Activated naive CD8-positive, alpha-beta T cell (primary cell): ENCODE results near the gene METTL1.
A peak's percentile ranks its signal among the peaks of the same experiment; 100 is the strongest.

ENCODE experiments used
- H3K27ac Mint-ChIP-seq: one replicate; pipeline ENCODE4 v1.8.0; 2021; ENCODE audit warnings: mixed read lengths
- H3K27me3 Mint-ChIP-seq: one replicate; pipeline ENCODE4 v1.8.0; 2021; ENCODE audit warnings: mixed read lengths
- H3K36me3 Mint-ChIP-seq: one replicate; pipeline ENCODE4 v1.8.0; 2021; ENCODE audit warnings: mixed read lengths
- H3K4me1 Mint-ChIP-seq: one replicate; pipeline ENCODE4 v1.8.0; 2021; ENCODE audit warnings: low read depth, mixed read lengths
- H3K4me3 Mint-ChIP-seq: one replicate; pipeline ENCODE4 v1.8.0; 2021; ENCODE audit warnings: mild to moderate bottlenecking, mixed read lengths
- H3K9me3 Mint-ChIP-seq: one replicate; pipeline ENCODE4 v1.8.0; 2021; ENCODE audit warnings: low read depth, mixed read lengths

The METTL1 gene

GRCh38 chr12:57808351-57808750, 36.4 kb upstream of the METTL1 start:
- Mint-ChIP-seq H3K4me1 (no peaks in the 10 kb centered on the region), H3K27me3 (no peaks in the 10 kb centered on the region), H3K9me3 (no peaks in the 10 kb centered on the region), H3K27ac (no peak overlapping the region), H3K36me3 (peaks cover 2% of the 10 kb centered on the region), H3K4me3 (no peak overlapping the region)

DNA sequence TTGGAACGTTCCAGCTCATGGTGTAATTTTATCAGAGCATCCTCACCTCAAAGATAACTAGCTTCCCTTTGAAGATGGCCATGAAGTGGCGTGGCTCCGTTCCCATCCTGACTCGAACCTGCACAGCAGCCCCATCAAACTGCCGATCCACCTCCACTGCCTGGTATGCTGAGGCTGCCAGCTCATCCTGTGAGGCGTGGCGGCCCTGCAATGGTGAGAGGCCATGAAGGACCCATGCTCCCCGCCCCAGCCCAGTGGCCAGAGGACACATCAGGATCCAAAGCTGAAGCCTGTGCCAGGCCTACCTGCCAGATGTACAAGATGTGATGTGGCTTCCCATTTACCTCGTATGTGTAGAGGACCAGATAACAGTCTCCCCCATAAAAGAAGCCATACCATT, 35.4 kb upstream of the METTL1 start:
- H3K4me3 Mint-ChIP-seq: no peak overlapping the region
- H3K27me3 Mint-ChIP-seq: no peaks in the 10 kb centered on the region
- no peak overlapping the region for H3K27ac Mint-ChIP-seq
- H3K36me3 Mint-ChIP-seq: peaks cover 4% of the 10 kb centered on the region
- H3K4me1 Mint-ChIP-seq: no peaks in the 10 kb centered on the region
- no peaks in the 10 kb centered on the region for H3K9me3 Mint-ChIP-seq

- H3K36me3 Mint-ChIP-seq: peaks cover 2% of the 10 kb centered on the region
- no peaks in the 10 kb centered on the region for H3K9me3 Mint-ChIP-seq
- no peak overlapping the region for H3K27ac Mint-ChIP-seq
- H3K4me3 Mint-ChIP-seq: no peak overlapping the region
- H3K27me3 Mint-ChIP-seq: no peaks in the 10 kb centered on the region
- H3K4me1 Mint-ChIP-seq: no peaks in the 10 kb centered on the region
Observed at GRCh38 chr12:57806677-57807076, 34.8 kb upstream of the METTL1 start.

- peaks cover 2% of the 10 kb centered on the region for H3K36me3 Mint-ChIP-seq
- no peaks in the 10 kb centered on the region for H3K4me1 Mint-ChIP-seq
- H3K27me3 Mint-ChIP-seq: no peaks in the 10 kb centered on the region
- no peak overlapping the region for H3K27ac Mint-ChIP-seq
- no peak overlapping the region for H3K4me3 Mint-ChIP-seq
- no peaks in the 10 kb centered on the region for H3K9me3 Mint-ChIP-seq
Observed at GRCh38 chr12:57803319-57803893, 31.5 kb upstream of the METTL1 start.

DNA sequence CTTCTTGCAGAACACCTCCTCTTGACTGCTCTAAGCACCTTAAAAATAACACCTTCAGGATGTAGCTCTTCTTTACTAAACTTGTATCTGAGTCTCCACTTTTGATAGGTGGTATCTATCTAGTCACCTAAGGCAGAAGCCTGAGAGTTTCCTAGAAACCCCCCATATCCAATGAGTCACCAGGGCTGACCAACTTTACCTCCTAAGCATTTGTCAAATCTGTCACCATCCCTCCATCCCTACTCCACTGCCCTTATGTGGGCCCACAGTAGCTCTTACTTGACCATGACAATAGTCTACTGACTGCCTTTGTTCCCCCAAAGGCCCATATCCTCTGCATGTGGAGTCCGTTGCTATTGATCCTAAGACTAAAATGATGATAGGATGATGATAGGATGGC, 30.7 kb upstream of the METTL1 start:
- peaks cover 3% of the 10 kb centered on the region for H3K36me3 Mint-ChIP-seq
- H3K4me3 Mint-ChIP-seq: no peak overlapping the region
- H3K27ac Mint-ChIP-seq: no peak overlapping the region

DNA sequence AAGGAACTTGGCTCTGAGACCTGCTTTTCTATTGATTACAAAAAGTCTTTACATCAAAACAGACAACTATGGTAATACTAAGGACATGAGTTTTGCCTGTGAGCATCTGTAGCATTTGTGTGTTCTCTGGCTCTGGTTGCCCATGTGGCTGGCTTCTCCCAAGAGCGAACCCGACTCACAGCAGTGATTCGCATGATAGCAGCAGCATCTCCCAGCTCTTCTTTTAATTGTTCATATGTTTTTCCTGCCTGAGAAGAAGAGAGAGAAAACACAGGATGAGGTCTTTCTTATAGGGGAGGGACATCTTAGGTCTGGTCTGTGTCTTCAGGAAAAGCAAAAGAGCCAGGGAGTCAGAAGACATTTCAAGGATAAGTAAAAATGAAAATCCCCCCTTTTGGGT, 29.1 kb upstream of the METTL1 start:
- Mint-ChIP-seq H3K4me3 (no peak overlapping the region), H3K36me3 (peaks cover 3% of the 10 kb centered on the region), H3K27ac (no peak overlapping the region), H3K9me3 (no peaks in the 10 kb centered on the region), H3K27me3 (no peaks in the 10 kb centered on the region), H3K4me1 (peaks cover 1% of the 10 kb centered on the region)

More for the DNA sequence above, 30.7 kb upstream of the METTL1 start:
- no peaks in the 10 kb centered on the region for H3K27me3 Mint-ChIP-seq
- H3K4me1 Mint-ChIP-seq: no peaks in the 10 kb centered on the region
- H3K9me3 Mint-ChIP-seq: no peaks in the 10 kb centered on the region

DNA sequence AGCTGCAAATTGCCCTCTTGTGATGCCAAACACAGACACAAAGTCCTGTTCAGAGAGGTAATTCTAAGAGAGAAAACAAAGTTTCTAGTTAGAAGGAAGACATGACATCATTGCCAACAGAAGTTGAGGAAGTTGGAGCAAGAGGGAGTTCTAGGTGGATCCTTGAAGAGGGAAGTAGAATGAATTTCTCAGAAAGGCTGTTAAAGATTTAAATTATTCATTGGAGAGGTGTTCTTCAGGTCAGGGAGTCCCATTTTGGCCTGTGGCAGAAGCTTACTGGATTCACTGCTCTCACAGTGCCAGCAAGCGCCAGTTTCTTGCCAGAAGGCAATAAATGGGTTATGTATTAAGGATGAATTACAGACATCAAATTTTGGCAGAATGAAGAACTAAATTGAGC, 26.0 kb upstream of the METTL1 start:
- Mint-ChIP-seq H3K27ac (no peak overlapping the region), H3K9me3 (no peaks in the 10 kb centered on the region), H3K36me3 (peaks cover 6% of the 10 kb centered on the region), H3K4me3 (no peak overlapping the region), H3K4me1 (peaks cover 11% of the 10 kb centered on the region), H3K27me3 (no peaks in the 10 kb centered on the region)

DNA sequence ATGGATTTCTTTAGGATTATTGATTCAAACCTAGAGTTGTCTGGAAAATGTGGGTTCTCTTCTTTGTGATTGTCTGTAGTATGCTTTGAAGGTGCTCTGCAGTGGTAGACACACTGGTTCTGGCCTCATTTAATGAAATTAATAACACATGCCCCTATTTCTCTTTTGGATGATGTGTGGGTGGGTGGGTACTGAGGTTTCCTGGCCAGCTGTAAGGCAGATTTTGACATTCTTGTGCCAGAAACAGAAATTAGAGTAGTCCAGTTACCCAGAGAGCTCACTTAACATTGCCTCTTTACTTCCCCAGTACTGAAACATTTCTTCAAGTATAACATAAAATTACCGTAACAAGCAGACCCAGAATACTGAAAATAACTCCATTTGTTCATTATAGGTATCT, 25.1 kb upstream of the METTL1 start:
- H3K9me3 Mint-ChIP-seq: no peaks in the 10 kb centered on the region
- peaks cover 11% of the 10 kb centered on the region for H3K4me1 Mint-ChIP-seq
- H3K27me3 Mint-ChIP-seq: no peaks in the 10 kb centered on the region
- peaks cover 5% of the 10 kb centered on the region for H3K36me3 Mint-ChIP-seq
- H3K27ac Mint-ChIP-seq: no peak overlapping the region
- no peak overlapping the region for H3K4me3 Mint-ChIP-seq

- Mint-ChIP-seq H3K4me1 (peaks cover 12% of the 10 kb centered on the region), H3K27ac (no peak overlapping the region), H3K9me3 (no peaks in the 10 kb centered on the region), H3K36me3 (peaks cover 5% of the 10 kb centered on the region), H3K4me3 (no peak overlapping the region), H3K27me3 (no peaks in the 10 kb centered on the region)
Observed at GRCh38 chr12:57795354-57795753, 23.4 kb upstream of the METTL1 start.

GRCh38 chr12:57793920-57794319, 22.0 kb upstream of the METTL1 start:
- peaks cover 5% of the 10 kb centered on the region for H3K36me3 Mint-ChIP-seq
- H3K4me3 Mint-ChIP-seq: no peak overlapping the region
- H3K4me1 Mint-ChIP-seq: peaks cover 12% of the 10 kb centered on the region
- H3K9me3 Mint-ChIP-seq: no peaks in the 10 kb centered on the region
- H3K27me3 Mint-ChIP-seq: no peaks in the 10 kb centered on the region
- H3K27ac Mint-ChIP-seq: peak overlapping the region; percentile 64

DNA sequence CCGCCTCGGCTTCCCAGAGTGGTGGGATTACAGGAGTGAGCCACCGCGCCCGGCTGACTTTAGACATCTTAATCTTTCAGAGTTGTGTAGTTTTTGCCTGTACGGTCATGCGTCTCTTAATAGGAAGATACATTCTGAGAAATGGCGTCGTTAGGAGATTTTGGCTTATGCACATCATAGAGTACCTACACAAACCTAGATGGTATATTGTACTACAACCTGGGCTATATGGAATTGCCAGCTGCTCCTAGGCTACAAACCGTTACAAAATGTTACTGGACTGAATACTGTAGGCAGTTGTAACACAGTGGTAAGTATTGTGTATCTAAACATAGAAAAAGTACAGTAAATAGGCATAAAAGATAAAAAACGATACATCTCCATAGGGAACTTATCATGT, 12.0 kb upstream of the METTL1 start:
- Mint-ChIP-seq H3K4me3 (peak overlapping the region; percentile 80), H3K27me3 (no peaks in the 10 kb centered on the region), H3K4me1 (peaks cover 40% of the 10 kb centered on the region), H3K9me3 (no peaks in the 10 kb centered on the region), H3K27ac (peak overlapping the region; percentile 72), H3K36me3 (peaks cover 2% of the 10 kb centered on the region)

- H3K4me1 Mint-ChIP-seq: peaks cover 38% of the 10 kb centered on the region
Observed at GRCh38 chr12:57783466-57783801, 11.5 kb upstream of the METTL1 start.

DNA sequence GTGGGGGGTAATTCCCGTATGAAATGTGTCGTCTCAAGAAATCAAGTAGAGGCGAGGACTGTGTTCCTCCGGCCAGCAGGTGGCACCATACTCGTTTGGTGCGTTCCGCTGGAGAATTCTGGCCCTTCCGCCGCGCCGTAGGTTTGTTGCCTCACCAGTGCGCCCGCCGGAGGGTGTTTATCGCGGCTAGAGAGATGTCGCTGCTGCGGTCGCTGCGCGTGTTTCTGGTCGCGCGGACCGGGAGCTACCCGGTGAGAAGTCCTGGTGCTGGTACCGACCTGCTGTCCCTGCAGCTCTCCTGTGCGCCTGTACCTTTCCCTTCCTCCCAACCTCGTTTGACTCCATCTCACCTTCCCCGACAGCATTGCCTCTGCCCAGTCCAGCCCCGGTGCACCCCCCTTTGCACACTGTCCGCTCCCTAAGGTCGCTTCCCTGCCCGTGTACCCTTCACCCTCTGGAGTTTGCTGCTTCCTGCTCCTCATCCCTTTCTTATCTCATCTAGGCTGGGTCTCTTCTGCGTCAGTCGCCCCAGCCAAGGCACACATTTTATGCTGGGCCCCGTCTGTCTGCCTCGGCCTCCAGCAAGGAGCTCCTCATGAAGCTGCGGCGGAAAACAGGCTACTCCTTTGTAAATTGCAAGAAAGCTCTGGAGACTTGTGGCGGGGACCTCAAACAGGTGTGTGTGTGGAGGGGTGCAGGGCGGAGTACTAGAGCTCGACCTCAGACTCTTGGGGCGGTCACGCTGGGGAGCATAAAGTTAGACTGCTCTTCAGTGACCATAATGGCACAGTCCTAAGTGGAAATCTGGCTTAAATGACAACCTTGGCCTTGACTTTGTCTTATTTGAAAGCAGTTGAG, 10.9 kb upstream of the METTL1 start, which contains the start of gene TSFM:
TSFM (plus strand) TSS at position 180 of the 858 bp plus-strand sequence; CDS start at position 195, 15 bp downstream.
- H3K27me3 Mint-ChIP-seq: no peaks in the 10 kb centered on the region
- peaks cover 38% of the 10 kb centered on the region for H3K4me1 Mint-ChIP-seq
- peak within 1 kb of the TSS; percentile 99 for H3K27ac Mint-ChIP-seq
- H3K9me3 Mint-ChIP-seq: no peaks in the 10 kb centered on the region
- H3K36me3 Mint-ChIP-seq: peaks cover 4% of the 10 kb centered on the region
- H3K4me3 Mint-ChIP-seq: peak within 1 kb of the TSS; percentile 99

More at GRCh38 chr12:57783466-57783801, 11.5 kb upstream of the METTL1 start:
- Mint-ChIP-seq H3K4me3 (peak overlapping the region; percentile 99), H3K9me3 (no peaks in the 10 kb centered on the region), H3K27me3 (no peaks in the 10 kb centered on the region), H3K27ac (peak overlapping the region; percentile 99), H3K36me3 (peaks cover 2% of the 10 kb centered on the region)

DNA sequence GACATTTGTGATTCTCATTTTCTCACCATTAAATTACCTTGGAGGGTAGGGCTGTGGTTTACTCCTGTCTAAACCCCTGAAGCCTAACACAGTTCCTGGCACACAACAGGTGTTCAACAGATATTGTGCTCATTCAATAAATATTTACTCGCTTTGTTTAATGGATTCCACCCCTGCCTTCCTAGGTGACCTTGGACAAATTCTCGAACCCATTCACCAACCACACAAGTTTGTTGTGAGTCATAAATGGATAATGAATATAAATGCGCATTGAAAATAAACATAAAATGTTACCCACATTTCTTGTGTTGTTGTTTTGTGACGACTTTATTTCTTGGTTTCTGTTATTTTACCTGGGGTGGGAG, 10.3 kb upstream of the METTL1 start:
- Mint-ChIP-seq H3K36me3 (peaks cover 4% of the 10 kb centered on the region), H3K9me3 (no peaks in the 10 kb centered on the region), H3K27me3 (no peaks in the 10 kb centered on the region), H3K27ac (peak overlapping the region; percentile 99), H3K4me3 (peak overlapping the region; percentile 99), H3K4me1 (peaks cover 38% of the 10 kb centered on the region)

DNA sequence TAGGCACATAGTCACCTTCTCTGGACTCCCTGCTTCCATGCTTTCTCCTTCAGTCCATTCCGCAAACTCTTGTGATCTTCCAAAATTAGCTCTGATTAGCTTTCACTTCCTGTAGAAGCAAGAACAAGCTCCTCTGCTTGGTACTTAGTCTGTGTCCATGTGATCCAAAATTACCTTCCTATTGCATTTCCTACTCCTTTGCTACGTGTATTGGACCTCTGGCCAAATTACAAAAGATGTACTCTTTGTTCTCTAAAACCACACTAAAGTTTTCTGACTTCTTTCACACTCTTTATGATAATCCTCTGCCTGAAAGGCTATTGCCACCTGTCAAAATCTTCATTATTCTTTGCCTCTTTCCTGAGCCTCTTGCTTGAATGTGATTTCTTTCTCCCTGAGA, 9.9 kb upstream of the METTL1 start:
- Mint-ChIP-seq H3K36me3 (peaks cover 4% of the 10 kb centered on the region), H3K27ac (peak overlapping the region; percentile 99), H3K4me3 (peak overlapping the region; percentile 99), H3K4me1 (peaks cover 38% of the 10 kb centered on the region), H3K9me3 (no peaks in the 10 kb centered on the region), H3K27me3 (no peaks in the 10 kb centered on the region)
